D721Med (cell line): ENCODE measurements around the gene GPR50.

Source experiments
- DNase-seq: peaks from one replicate; pipeline ENCODE4 v3.0.0; 2011; ENCODE audit warnings: low spot score; ENCODE audit not compliant: insufficient read length
- FAIRE-seq: peaks from 2 replicates; lab custom pipeline; 2011; peaks lifted over from hg19 to GRCh38; lab: Jason Lieb, UNC
- TF ChIP-seq, protein P1 (sequence below): IDR thresholded peaks from 2 replicates; pipeline ENCODE4 v1.5.1; 2012; ENCODE audit warnings: mild to moderate bottlenecking, control low read depth; ENCODE audit not compliant: insufficient read depth; ENCODE audit errors: missing control alignments

Gene GPR50

DNA sequence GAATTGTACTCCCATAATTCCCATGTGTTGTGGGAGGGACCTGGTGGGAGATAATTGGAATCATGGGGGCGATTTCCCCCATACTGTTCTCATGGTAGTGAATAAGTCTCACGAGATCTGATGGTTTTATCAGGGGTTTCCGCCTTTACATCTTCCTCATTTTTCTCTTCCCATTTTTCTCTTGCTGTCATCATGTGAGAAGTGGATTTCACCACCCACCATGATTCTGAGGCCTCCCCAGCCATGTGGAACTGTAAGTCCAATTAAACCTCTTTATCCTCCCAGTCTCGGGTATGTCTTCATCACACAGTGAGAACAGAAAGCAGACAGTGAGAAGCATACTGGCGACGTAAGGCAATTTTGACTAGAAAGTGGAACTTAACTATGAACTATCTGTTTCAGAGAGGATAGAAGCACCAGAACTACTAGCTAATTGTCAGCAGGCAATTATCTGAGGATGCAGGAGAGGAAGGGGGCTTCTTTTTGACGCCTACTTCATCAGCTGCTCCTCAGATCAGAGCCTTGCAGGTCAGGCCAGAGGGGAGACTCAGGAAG lies 8.5 kb upstream of the GPR50 start:
- FAIRE-seq (no peak), DNase-seq (no peak)
- TF ChIP-seq, protein P1, sequence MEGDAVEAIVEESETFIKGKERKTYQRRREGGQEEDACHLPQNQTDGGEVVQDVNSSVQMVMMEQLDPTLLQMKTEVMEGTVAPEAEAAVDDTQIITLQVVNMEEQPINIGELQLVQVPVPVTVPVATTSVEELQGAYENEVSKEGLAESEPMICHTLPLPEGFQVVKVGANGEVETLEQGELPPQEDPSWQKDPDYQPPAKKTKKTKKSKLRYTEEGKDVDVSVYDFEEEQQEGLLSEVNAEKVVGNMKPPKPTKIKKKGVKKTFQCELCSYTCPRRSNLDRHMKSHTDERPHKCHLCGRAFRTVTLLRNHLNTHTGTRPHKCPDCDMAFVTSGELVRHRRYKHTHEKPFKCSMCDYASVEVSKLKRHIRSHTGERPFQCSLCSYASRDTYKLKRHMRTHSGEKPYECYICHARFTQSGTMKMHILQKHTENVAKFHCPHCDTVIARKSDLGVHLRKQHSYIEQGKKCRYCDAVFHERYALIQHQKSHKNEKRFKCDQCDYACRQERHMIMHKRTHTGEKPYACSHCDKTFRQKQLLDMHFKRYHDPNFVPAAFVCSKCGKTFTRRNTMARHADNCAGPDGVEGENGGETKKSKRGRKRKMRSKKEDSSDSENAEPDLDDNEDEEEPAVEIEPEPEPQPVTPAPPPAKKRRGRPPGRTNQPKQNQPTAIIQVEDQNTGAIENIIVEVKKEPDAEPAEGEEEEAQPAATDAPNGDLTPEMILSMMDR, result no peak

DNA sequence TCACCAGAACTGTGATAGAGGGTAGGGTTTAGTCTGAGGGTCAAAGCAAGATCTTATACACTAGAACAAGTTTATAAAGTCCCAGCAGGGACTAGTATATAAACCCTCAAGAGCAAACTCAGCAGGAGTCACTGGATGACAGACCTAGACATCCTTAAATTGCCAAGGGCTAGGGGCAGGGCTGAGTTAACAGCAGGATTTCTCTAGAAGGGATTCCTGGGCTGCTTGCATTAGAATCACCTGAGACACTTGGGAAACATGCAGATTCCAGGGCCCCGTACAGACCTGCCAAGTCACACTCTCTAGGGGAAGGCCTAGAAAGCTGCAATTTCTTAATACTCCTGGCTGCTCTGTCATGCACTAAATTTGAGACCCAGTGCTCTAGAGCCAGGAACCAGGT lies 6.6 kb upstream of the GPR50 start:
- DNase-seq (no peak), FAIRE-seq (no peak)
- TF ChIP-seq, protein P1, result no peak

DNA sequence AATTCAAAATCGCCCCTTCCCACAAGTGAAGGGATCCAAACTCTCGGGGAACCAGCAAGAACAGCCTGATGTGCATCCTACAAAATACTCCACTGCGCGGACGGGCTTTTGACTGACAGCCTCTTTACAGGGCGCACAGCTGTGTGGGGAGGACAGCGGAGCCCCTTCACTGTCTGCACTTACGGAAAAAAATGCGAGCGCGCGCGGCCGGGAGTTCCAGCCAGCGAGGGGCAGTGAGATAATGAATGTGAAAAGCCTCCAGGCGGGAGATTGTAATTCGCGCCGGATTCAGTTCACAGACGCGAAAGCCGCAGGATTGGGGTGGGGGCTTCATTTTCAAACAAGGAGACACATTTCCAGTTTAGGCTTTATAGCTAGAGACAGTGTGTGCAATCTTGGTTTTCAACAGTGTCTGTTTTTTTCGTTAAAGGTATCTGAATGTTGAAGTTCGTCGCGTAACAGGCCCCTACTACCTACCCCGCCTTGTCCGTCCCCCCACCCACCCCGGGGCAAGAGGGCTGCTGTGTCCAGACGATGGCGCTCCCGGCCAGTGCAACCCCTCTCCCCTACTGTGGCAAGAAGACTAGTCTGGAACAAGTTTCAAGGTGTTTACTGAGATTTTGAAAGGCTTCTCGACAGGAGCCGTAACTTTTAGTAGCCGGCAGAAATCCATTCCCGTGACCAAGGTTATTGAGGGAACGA lies 1.7 kb upstream of the GPR50 start:
- TF ChIP-seq, protein P1, result no peak
- FAIRE-seq (no peak), DNase-seq (no peak)

DNA sequence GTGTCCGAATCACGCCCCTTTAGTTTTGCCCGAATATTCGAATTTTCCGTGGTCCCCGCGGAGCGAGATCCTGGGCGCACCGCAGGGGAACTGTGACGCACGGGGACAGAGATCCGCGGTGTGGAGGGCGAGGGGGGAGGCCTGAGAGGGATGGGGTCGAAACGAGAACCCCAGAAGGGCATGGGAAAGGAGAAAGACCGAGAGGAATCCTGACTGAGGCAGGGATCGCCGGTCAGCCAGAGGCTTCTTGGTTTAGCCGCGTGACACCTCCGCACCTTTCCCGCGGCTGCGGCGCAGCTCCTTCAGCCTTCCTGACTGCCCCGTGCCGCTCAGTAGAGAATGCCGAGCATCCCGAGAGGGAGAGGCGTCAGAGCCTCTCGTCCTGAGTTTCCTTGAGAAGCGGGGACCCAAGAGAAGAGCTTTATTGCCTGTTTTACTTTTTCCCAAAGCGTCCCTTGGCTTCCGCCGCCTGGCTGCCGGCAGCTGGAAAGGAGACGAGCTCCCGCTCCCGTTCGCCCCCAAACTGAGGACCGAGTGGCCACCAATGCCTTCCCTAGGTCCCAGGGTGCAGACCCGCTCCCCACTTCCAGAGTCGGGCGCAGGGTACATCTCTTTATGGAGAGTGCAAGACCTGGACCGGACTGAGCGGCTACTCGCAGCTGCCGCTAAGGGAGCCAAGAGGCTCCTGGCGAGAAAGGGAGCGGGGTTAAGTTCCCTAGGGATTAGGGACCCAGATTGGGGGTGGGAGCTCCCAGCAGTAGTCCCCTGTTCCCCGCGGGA lies 911 bp upstream of the GPR50 start:
- FAIRE-seq, result no peak
- DNase-seq, result no peak
- TF ChIP-seq, protein P1, result no peak

DNA sequence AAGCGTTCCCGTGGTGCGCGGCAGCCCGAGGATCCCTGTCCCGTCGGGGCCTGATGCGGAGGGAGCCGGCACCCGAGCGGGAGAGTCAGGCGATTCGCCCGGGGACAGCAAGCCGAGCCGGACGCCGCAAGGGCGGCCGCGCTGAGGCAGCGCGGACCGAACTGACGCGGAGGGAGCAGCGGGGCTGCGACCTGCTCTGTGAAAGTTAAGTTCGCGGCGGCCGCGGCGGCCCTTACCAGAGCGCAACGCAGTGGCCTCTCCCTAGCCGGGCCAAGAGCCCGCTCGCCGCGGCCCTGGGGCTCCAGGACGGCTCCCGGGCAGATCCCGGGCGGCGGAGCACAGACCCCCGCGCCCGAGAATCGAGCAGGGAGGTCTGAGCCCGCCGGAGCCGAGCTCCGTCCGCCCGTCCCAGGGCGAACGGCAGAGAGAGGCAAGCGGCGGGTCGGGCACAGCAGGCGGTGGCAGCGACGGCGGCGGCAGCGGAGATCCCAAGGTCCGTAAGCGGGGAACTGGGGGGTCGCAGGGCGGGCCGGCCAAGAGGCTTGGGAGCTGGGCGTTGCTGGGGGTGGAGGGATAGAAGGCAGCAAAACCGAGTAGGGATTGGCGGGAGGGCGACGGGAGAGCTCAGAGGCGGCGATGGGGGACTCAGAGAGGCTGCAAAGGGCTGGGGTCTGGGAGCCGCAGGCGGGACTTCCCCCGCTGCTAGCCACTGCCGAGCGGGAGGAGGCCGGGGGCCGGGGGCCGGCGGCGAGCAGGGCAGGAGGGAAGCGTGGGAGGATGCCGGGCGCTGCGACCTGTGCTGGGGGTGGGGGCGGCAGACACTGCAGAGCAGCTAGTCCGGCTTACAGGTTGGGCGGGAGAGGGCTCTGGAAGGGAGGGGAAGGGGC lies 1.0 kb downstream of the GPR50 start:
- FAIRE-seq (no peak), DNase-seq (no peak)
- TF ChIP-seq, protein P1, result no peak

DNA sequence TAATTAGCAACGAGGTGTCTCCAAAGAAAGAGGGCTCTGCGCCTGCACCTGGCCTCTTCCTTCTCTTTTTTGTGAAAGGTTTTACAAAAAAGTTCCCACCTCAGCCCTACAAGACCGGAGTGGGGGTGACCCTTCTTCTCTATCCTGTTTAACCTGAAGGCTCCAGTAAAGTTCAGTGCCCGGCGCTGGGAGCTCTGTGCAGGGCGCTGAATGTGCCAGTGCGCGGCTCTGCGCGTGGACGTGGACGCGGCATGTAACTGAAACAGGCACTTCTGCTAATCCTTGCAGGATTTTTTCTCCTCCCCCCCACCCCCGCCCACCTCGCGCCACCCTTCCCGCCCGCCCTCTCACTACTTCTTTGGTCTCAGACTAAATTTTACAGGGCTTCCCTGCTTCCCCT lies 2.4 kb downstream of the GPR50 start:
- DNase-seq (no peak), FAIRE-seq (no peak)
- TF ChIP-seq, protein P1, result no peak
